HL-60 (cell line): ENCODE measurements around the gene SRGAP2C.
"Not testable (repeated sequence)": the region's sequence is repeated elsewhere in the genome, so short reads cannot be mapped to it uniquely, and the experiment has no call there.

Experiments used
- DNase-seq, 2 experiments: peaks; one replicate each; pipeline ENCODE4 v3.0.0-alpha.2; 2010 to 2020; ENCODE audit warnings: low read depth in 1 of 2, low spot score in 1 of 2
- H3K27ac ChIP-seq: fragments of 250-450 bp; sonication (Bioruptor Pico); replicated peaks from 2 replicates; pipeline ENCODE4 v1.5.1; 2020; ENCODE audit warnings: mild to moderate bottlenecking, moderate library complexity
- H3K27me3 ChIP-seq: fragments of 250-450 bp; sonication (Bioruptor Pico); 2 replicates; pipeline ENCODE4 v1.5.1; 2021; ENCODE audit warnings: mild to moderate bottlenecking, moderate library complexity; ENCODE audit not compliant: insufficient read depth, poor library complexity, severe bottlenecking
- H3K4me3 ChIP-seq: replicated peaks from 2 replicates; pipeline ENCODE4 v1.5.1; 2011; ENCODE audit warnings: mild to moderate bottlenecking, control low read depth, low read length; ENCODE audit not compliant: insufficient read depth

The SRGAP2C gene

GRCh38 chr1:121271143-121271715 is 86.5 kb downstream of the SRGAP2C start:
- not testable (repeated sequence) for H3K4me3 ChIP-seq, H3K27me3 ChIP-seq
- peak; percentile 3 to 15 for DNase-seq
- H3K27ac ChIP-seq, result peak overlapping the region; percentile 49; the same call in 1 of the 2 replicates

GRCh38 chr1:121275435-121275834 is 90.7 kb downstream of the SRGAP2C start:
- not testable (repeated sequence) for H3K27me3 ChIP-seq, DNase-seq, H3K27ac ChIP-seq, H3K4me3 ChIP-seq

DNA sequence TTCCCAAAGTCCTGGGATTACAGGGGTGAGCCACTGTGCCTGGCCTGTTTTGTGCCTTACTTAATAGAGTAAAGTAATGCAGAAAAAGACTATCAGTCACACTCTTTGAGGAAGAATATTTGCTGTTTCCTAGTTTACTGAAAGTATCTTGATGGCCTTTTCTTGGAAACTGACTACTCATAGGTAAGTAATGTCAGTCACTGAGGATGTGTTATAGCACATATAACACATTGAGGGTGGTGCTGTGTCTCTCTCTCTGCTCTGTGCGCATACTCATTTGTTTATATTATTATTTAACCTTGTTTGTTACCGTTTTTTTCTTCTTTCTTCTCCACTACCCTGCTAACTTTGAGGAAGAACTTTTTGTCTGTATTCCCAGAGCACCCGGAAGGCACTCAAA is 93.4 kb downstream of the SRGAP2C start:
- not testable (repeated sequence) for H3K27ac ChIP-seq, H3K27me3 ChIP-seq, H3K4me3 ChIP-seq, DNase-seq

DNA sequence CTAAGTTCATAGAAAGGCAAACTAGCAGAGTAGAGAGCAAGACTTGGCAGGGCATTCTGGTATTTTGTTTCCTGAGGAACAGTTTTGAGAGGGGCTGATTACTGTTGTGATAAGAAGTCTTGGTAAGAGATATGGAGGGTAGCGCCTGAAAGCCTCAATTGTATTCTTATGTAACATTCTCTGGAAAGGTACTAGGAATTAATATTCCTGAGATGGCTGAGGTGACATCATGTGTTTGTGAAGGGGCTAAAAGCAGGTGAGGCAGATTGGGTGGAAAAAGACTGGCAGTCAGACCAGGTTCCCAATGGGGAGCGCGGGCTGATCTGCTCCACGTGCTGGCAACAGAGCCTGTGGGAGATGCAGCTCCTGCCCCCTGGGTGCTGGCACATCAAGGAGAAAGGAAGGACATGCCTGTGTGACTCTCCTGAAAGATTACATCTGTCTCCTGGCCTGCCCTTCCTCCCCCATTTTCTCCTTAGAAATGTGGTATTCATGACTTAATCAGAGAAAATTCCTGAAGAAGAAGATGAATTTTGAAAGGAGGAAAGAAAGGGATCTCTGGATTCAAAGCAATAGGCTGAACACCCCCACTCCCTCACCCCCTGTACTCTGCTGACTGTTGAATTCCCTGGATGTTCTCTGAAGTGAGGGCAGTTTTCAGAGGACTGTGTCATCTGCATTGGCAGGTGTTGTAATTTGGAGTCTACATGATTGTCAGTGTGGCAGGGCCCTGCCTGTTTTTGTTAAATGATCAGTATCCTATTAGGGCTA is 94.2 kb downstream of the SRGAP2C start:
- not testable (repeated sequence) for DNase-seq, H3K4me3 ChIP-seq, H3K27me3 ChIP-seq, H3K27ac ChIP-seq

GRCh38 chr1:121279548-121279898 is 94.7 kb downstream of the SRGAP2C start:
- not testable (repeated sequence) for H3K27ac ChIP-seq

GRCh38 chr1:121280699-121281317 is 96.0 kb downstream of the SRGAP2C start:
- not testable (repeated sequence) for DNase-seq, H3K27me3 ChIP-seq, H3K27ac ChIP-seq, H3K4me3 ChIP-seq

More at GRCh38 chr1:121279548-121279898, 94.7 kb downstream of the SRGAP2C start:
- H3K27me3 ChIP-seq, H3K4me3 ChIP-seq, DNase-seq: not testable (repeated sequence)

GRCh38 chr1:121281480-121281879 is 96.7 kb downstream of the SRGAP2C start:
- not testable (repeated sequence) for H3K27ac ChIP-seq, DNase-seq

DNA sequence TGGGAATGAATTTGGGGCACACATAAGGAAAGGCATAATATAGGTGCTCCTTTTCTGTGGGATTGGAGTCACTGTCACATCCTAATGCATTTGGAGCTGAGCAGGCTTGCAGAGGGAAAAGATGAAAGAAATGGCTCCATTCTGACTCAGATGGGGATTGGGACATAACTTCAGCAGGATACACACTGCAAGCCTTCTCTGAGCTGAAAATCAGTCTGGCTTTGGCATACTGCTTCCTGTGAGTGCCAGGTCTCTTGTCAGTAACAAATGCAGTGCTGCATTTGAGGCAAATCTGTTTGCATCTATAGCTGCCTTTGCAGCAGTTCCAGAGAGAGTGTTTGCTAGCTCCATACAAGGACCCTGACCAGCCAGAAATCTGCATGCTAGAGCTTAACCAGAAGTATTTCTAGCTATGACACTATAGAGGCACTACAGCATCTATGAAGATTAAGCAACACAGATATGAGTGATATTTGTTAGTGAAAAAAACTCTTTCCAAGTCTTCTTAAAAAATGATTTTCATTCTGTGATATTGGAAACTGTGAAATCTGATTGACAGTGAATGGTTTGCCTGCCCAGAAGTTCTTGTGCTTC is 98.9 kb downstream of the SRGAP2C start:
- not testable (repeated sequence) for DNase-seq, H3K27ac ChIP-seq, H3K27me3 ChIP-seq

More at GRCh38 chr1:121281480-121281879, 96.7 kb downstream of the SRGAP2C start:
- not testable (repeated sequence) for H3K27me3 ChIP-seq, H3K4me3 ChIP-seq

DNA sequence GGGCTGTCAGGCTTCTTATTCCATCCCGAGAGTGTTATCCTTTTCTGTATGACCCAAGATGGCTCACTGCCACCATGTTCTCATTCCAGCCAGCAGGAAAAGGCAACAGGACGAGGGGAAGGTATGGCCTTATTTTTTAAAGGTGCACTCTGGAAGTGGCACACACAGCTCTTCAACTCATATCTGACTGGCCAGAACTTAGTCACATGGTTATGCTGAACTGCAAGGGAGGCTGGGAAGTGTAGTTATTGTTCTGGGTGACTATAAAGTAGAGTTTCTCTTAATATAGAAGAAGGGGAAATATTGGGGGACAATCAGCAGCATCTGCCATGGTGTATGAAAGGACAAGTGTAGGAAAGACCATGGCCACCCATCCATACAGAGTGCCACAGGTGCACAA is 107.8 kb downstream of the SRGAP2C start:
- not testable (repeated sequence) for H3K27ac ChIP-seq, DNase-seq, H3K27me3 ChIP-seq, H3K4me3 ChIP-seq

More for the DNA sequence above, 98.9 kb downstream of the SRGAP2C start:
- not testable (repeated sequence) for H3K4me3 ChIP-seq

GRCh38 chr1:121293263-121294204 is 108.8 kb downstream of the SRGAP2C start:
- H3K27me3 ChIP-seq, DNase-seq, H3K27ac ChIP-seq, H3K4me3 ChIP-seq: not testable (repeated sequence)

DNA sequence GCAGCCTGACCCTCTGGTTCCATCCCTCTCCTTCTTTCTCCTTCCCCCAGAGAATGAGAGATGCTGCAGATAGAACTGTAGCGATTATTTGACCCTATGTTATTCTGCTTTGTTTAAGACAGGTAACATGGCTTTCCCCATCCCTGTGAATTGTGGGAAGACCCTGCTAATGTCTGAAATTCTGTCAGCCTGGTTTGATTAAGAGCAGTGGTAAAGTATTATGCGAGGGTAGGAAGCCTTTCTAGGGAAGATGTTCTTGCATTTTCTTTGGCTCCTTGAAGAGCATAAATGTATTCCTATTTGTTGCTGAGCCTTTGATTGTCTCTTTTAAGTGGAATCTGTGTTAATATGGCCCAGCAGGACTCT is 109.4 kb downstream of the SRGAP2C start:
- H3K27ac ChIP-seq, H3K27me3 ChIP-seq, H3K4me3 ChIP-seq, DNase-seq: not testable (repeated sequence)

DNA sequence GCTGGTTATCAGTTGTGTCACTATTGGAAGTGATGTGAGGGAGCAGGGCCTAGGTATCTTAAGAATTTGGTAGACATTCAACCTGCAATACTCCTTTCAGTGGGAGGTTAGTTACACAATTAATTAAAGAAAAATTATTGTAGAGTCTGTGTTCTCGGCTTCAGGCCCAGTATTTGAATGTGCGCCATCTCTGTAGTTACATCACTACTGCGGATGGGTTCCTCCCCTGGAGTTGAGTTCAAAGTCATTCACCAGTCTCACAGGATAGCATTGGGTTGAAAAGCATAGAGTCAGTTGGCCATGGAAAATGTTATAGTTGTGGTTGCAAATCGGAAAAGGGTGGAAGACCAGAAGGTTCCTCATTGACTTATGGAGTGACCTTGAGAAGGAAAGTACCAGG is 111.8 kb downstream of the SRGAP2C start:
- DNase-seq, H3K27ac ChIP-seq, H3K4me3 ChIP-seq, H3K27me3 ChIP-seq: not testable (repeated sequence)

- H3K4me3 ChIP-seq, H3K27me3 ChIP-seq, DNase-seq, H3K27ac ChIP-seq: not testable (repeated sequence)
Measured at GRCh38 chr1:121298529-121298928, 113.8 kb downstream of the SRGAP2C start.
